GM21360 (cell line): ENCODE data around the gene HSPA2.

Source experiments
- ATAC-seq: cut with Tn5 transposase; IDR thresholded peaks from one replicate; pipeline ENCODE4 v1.9.1; 2021; ENCODE audit warnings: mild to moderate bottlenecking, moderate library complexity; ENCODE audit not compliant: unreplicated experiment

HSPA2 gene

GRCh38 chr14:64540208-64541202, at the start of gene HSPA2:
Gene HSPA2, plus strand, starts transcription at chr14:64540741. Its CDS starts 109 bp downstream, at chr14:64540850.
- ATAC-seq: peak; percentile 90

DNA sequence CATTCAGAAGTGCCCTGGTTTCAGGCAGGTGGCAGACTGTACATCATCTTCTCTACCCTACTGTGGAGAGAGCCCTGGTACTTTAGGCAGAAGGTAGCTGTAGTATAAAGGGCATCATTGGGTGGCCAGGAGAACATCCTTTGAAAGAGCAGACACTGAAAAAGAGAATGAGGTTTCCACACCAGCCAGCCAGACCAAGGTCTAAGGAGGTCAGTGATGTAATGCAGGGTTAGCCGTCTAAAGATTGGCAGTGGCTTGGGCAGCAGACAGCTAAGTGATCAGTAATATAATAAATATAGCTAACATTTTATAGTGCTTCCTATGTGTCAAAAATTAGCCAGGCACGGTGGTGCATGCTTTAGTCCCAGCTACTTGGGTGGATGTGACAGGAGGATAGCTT, 48.9 kb upstream of the HSPA2 start:
- ATAC-seq: no peak

DNA sequence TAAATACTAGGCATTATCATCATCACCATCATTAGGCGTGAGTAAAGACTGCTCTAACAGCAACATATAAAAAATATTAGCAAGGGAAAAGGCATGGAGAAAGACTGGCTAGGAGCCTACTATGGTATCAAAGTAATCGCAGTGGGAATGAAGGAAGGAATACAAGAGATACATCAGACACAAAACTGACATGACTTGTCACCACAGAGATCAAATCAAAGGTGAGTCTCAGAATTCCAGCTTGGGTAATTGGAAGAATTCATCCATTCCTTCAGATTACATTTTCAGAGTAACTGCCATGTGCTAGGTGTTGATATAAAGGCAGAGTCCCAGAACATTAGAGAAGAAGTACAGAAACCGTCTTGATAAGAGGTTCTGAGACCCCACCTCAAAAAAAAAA, 47.1 kb upstream of the HSPA2 start:
- no peak for ATAC-seq

GRCh38 chr14:64495252-64495651, 45.3 kb upstream of the HSPA2 start:
- no peak for ATAC-seq

- ATAC-seq: no peak
Measured at GRCh38 chr14:64496764-64497163, 43.8 kb upstream of the HSPA2 start.

GRCh38 chr14:64500088-64500487, 40.5 kb upstream of the HSPA2 start:
- no peak for ATAC-seq

- ATAC-seq: no peak
Measured at GRCh38 chr14:64501411-64502171, 39.0 kb upstream of the HSPA2 start.

- ATAC-seq: no peak
Measured at GRCh38 chr14:64502456-64502855, 38.1 kb upstream of the HSPA2 start.

DNA sequence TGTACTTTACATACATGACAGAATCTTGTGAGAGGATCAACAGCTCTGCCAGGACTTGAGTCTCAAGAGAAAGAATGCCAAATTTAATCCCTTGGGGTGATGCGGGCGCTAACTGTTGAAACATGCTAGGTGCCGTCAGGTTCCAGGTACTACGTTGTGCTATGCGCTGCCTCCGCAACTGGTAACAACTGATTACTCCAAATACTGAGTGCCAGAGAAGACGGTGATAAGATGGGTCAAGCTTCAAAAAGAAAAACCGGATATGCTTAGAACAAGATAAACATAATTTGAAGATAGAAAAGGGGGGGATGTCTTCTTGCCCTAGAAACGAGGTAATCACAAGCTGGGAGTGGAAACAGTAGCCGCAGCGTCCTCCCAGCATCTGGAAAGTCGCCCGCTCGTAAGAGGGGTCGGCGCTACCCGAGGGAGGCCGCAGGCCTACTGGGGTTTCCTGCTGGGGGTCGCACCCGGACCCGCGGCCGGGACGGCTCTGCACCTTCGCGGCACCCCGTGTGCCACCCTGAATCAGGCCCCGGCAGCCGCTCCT, 37.6 kb upstream of the HSPA2 start:
- no peak for ATAC-seq

DNA sequence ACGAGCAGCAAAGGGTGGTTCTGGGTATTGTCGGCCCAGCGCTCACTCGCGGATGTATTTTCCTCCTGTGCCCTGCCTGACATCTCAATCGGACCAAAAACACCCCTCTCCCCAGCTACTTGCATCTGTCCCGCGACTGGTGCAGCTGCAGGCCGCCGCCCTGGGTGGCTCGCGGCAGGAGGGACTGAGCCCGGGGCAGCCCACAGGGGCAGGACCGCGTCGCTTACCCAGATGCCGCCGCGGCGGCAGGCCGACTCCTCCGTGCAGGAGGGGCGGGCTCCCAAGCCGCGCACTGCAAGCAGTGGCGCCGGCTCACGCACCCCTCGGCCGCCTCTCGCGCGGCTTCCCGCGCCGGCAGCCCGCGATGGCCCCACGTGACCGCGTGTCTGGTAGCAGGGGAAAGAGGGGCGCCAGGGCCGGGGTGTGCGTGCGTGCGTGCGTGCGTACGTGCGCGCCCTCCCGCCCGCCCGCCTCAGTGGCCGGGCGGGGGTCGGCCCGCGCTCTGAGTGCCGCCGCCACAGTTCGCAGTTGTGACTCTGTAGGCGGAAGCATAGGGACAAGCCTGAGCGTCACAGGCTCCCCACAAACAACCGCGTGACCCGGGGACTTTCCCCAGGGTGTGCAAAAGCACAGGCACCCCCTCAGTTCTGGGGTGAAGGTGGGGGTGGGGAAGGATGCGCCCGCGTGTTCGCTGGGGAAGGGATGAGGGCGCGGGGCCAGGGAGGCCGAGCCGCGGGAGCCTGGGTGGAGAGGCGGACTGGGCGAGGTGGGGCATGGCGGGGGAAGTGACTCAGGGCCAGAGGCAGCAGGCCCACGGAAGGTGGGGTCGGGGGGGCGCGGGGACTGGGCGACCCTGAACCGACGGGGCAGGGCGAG, 36.9 kb upstream of the HSPA2 start, which contains the start of gene ZBTB25:
ZBTB25 (minus strand) TSS at position 405 of the 876 bp plus-strand sequence. CDS start 13,305 bp downstream, outside the sequence.
- ATAC-seq: peak; percentile 57

- peak; percentile 19 for ATAC-seq
Measured at GRCh38 chr14:64504310-64504896, 36.1 kb upstream of the HSPA2 start, which contains the start of gene ZBTB1. Gene ZBTB1, plus strand, starts transcription at chr14:64504770. Its CDS starts 16,735 bp downstream, at chr14:64521505.

DNA sequence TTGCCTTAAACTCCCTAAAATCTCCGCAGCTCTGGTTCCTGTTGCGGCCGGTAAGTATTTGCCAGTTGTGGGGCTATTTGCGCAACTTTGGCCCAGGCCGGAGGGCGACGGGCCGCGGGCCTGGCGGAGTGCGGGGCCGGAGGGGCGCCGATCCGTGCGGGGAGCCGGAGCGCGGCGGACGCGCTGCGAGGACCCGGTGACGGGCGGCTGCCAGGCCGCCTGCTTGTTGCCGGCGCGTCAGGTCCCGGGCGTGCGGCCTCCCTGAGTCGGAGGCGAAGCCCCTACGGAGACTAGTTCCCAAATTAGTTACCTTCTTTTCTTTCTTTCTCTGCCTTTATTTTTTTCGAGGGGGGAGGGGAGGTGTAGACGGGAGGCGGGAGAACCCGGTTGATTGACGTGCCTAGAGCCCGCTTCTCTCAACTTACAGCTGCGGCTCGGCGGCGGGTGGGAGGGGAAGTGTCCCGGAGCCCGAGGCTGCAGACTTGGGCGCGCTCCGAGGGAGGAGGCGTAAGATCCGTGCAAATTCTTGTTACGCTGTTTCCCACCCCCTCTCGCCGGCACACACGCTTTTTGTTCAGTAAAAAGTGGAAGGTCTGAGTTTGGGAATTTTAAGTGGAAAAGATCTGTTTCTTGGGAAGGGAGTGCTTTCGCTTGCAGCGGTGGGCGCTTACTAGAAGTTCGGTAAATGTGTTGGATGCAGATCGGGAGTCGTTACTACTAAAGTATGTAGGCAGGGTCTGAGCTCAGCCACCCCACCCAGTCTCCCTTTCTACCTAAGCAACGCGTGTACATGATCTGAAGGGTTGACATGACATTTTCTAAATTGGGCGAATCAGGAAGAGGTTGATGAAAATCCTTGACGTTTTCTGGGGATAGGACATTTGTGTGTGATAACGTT, 35.4 kb upstream of the HSPA2 start:
- ATAC-seq: no peak

DNA sequence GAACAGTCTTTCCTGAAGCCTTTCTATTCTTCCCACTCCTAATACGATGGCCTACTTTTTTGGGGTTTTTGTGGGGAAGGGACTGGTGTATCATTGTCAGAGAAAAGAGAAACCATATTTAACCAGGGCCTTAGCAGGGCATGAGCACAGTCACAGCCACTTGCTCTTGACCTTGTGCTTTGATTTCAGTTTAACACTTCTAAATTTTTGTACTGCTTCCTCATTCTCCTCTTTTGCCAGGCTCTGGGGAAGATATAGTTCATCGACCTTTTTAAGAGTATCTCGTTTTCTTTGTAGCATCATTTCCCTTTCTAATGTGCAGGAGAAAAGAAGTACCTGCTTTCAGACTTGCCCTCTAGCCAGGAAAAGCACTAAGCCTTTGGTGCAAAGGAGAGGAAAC, 33.8 kb upstream of the HSPA2 start:
- ATAC-seq: no peak

- ATAC-seq: no peak
Measured at GRCh38 chr14:64507376-64508156, 33.0 kb upstream of the HSPA2 start.

- no peak for ATAC-seq
Measured at GRCh38 chr14:64508215-64508776, 32.2 kb upstream of the HSPA2 start.

GRCh38 chr14:64509036-64509435, 31.5 kb upstream of the HSPA2 start:
- no peak for ATAC-seq

DNA sequence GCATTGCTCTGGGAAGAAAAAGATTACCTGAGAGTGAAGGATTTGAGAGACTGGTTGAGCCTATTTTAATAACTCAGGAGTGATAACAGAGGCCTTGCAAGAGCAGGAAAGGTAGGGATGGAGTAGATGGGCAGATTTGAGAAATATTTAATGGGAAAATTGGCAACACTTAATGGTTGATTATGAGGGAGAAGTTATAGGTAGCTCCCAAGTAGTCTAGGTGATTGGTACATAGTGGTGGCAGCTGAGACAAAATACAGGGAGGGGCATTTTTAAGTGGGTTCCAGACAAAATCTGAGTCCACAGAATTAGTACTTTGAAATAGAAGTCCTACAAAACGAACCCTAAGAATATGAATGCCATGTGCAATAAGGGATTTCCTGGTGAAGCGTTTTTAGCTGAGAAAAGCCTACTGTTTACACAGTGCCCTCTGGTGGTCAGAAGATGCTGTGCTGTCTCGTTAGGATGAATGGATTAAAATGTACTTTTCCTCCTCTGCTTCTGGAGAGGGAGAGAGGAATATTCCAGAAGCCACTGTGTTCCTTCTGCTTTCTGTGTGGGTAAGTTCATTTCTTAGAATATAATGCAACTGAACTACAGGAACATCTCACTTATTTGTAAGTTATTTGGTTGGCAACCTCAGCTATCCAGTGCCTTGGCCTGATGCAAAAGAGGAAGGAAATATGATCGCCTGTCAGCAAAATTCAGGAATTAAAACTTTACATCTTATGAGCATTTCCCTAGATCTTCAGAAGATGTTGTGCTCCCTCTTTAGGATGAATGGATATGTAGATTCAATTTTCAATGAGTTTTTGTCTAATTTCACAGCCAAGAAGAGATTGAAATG, 29.5 kb upstream of the HSPA2 start:
- ATAC-seq: no peak
